Fibroblast of villous mesenchyme (primary cell): ENCODE data around the gene ZNF407. TPM values are rescaled to one million over a fixed set of nuclear protein-coding genes. Genes with fewer than 3 reads are reported as not detected.

Experiments
- DNase-seq: peaks from one replicate; pipeline ENCODE4 v3.0.0-alpha.2; 2010; ENCODE audit warnings: low read depth
- H3K4me3 ChIP-seq: 2 replicates; pipeline ENCODE4 v1.5.1; 2011; ENCODE audit warnings: low read depth, mild to moderate bottlenecking, low read length
- total RNA-seq: library from RNA; depleted of rRNA; stranded (reverse); fragments of >200 nt; gene quantifications from 2 replicates; pipeline ENCODE4 v1.2.3, GENCODE V29; 2012
- TF ChIP-seq, protein P1 (sequence below): IDR thresholded peaks from 2 replicates; pipeline ENCODE4 v1.5.1; 2012; ENCODE audit warnings: low read depth, mild to moderate bottlenecking, low read length; ENCODE audit not compliant: insufficient read depth

Gene ZNF407
- total RNA-seq, 1 donor, result 22.0 TPM

GRCh38 chr18:75065251-75066000, 467.8 kb downstream of the ZNF407 start:
- TF ChIP-seq, protein P1, sequence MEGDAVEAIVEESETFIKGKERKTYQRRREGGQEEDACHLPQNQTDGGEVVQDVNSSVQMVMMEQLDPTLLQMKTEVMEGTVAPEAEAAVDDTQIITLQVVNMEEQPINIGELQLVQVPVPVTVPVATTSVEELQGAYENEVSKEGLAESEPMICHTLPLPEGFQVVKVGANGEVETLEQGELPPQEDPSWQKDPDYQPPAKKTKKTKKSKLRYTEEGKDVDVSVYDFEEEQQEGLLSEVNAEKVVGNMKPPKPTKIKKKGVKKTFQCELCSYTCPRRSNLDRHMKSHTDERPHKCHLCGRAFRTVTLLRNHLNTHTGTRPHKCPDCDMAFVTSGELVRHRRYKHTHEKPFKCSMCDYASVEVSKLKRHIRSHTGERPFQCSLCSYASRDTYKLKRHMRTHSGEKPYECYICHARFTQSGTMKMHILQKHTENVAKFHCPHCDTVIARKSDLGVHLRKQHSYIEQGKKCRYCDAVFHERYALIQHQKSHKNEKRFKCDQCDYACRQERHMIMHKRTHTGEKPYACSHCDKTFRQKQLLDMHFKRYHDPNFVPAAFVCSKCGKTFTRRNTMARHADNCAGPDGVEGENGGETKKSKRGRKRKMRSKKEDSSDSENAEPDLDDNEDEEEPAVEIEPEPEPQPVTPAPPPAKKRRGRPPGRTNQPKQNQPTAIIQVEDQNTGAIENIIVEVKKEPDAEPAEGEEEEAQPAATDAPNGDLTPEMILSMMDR, result no peak
- DNase-seq, result no peak
- H3K4me3 ChIP-seq, result no peak overlapping the region

- H3K4me3 ChIP-seq, result no peak overlapping the region
- TF ChIP-seq, protein P1, result no peak
- DNase-seq, result no peak
These were observed 468.6 kb downstream of the ZNF407 start for GRCh38 chr18:75066021-75066880.

DNA sequence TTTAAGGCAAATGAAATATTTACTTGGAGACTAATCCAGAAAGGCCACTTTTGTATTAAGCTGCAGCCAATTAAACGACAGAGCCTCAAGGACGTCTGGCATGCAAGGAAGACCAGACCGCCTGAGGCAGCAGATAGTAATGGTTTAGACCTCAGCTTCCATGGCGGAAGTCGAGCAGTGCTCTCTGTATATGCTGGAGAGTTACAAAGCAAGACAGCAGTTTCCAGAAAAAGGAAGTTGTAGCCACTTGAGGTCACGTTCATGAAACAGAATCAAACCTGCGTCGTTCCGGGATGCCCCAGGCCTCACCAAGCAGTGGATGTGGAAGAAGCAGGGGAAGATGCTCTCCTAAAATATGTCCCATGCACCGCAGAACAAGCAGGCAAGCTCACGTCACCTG, 469.3 kb downstream of the ZNF407 start:
- no peak for DNase-seq
- TF ChIP-seq, protein P1, result no peak
- no peak overlapping the region for H3K4me3 ChIP-seq

GRCh38 chr18:75067996-75068645, 470.5 kb downstream of the ZNF407 start:
- H3K4me3 ChIP-seq, result no peak overlapping the region
- no peak for DNase-seq
- TF ChIP-seq, protein P1, result no peak

DNA sequence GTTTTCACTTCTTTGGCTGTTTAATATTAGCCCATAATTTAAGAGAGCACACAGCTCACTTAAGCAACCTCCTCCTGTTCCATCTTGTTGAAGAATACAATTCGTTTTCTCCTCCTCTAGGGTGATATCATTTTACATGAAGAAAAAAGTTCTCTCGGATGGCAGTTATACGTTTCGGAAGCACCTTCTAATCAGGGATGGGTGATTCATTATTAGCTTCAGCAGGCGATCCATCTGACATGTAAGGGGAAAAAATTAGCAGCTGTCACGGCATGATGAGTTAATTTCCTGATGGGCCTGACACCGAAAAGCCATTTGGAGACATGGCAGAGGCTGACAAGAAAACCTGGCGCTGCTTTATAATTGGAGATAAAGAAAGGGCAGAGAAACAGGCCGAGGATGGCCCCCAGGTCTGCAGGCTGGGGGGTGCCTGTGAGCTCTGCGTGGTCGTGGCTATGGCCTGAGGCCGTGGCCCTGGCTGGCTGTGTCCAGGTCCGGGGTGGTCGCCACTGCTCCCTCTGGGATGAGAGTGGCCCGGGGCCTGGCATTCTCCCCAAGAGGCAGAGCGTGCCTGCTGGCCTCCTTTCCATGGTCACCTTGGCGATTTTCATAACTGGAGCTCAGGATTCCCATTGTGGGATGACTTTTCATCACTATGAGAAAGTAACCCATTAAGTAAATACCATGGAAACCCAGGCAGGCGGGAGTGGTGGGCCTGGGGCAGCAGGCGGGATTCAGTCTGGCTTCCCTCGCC, 471.2 kb downstream of the ZNF407 start:
- TF ChIP-seq, protein P1, result no peak
- no peak for DNase-seq
- H3K4me3 ChIP-seq, result no peak overlapping the region

DNA sequence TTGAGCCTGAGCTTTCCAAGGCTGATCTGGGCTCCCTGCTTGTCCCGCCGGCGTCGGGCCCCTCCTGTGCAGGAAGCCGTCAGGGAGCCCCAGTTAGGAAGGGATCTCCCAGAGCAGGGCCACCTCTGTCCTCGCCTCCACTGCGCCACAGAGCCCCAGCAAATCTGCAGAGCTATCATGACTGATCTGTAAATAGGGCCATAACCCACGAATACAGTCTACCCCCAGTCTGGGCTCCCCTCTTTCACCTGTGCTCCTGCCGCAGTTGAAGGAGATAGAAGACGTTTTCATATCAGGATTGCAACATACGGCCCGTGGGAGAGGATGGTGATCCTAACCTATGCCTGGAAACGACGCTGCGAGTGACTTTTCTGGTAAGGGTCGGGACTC, 472.6 kb downstream of the ZNF407 start:
- DNase-seq, result no peak
- H3K4me3 ChIP-seq, result no peak overlapping the region

More for the DNA sequence above, 472.6 kb downstream of the ZNF407 start:
- TF ChIP-seq, protein P1, result no peak
